GM19035 (cell line): Measurements from ENCODE around the gene APOL5.
"Not testable (repeated sequence)": the region's sequence is repeated elsewhere in the genome, so short reads cannot be mapped to it uniquely, and the experiment has no call there.

ENCODE experiments used
- ATAC-seq: cut with Tn5 transposase; IDR thresholded peaks from one replicate; pipeline ENCODE4 v1.9.1; 2021; ENCODE audit not compliant: unreplicated experiment

APOL5 gene, protein sequence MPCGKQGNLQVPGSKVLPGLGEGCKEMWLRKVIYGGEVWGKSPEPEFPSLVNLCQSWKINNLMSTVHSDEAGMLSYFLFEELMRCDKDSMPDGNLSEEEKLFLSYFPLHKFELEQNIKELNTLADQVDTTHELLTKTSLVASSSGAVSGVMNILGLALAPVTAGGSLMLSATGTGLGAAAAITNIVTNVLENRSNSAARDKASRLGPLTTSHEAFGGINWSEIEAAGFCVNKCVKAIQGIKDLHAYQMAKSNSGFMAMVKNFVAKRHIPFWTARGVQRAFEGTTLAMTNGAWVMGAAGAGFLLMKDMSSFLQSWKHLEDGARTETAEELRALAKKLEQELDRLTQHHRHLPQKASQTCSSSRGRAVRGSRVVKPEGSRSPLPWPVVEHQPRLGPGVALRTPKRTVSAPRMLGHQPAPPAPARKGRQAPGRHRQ

DNA sequence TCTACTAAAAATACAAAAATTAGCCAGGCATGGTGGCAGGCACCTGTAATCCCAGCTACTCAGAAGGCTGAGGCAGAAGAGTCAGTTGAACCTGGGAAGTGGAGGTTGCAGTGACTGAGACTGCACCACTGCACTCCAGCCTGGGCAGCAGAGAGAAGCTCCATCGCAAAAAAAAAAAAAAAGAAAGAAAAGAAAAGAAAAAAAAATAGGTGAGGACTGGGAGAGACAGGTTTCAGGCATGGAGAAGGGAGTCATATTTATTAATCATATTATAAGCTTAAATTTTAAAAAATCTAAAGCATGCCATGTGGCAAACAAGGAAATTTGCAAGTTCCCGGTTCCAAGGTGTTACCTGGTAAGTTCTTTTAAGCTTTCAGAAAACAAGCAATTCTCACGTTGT is at the start of gene APOL5:
APOL5 (plus strand) TSS at position 301 of the 400 bp plus-strand sequence; CDS start at position 301, 0 bp downstream.
- no peak for ATAC-seq

DNA sequence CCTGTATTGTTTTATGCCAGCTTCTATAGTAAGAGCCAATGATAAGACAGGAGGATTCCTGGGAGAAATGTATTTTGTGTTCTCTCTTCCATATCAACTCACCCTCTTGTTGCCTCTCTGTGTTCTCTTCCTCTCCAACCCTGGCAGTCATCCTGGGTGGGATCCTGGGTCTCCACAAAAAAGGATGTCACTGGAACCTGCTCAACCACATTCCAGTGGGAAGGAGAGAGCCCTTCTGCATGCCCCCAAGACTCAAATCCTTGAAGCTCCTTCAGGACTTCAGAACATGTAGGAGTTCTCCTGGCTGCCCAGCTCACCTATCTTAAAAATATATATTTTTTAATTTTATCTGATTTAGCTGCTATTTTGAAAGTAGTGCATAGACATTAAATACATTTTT is 43.3 kb upstream of the APOL5 start:
- no peak for ATAC-seq

- ATAC-seq: not testable (repeated sequence)
These were observed 41.6 kb upstream of the APOL5 start for GRCh38 chr22:35676065-35676464.

DNA sequence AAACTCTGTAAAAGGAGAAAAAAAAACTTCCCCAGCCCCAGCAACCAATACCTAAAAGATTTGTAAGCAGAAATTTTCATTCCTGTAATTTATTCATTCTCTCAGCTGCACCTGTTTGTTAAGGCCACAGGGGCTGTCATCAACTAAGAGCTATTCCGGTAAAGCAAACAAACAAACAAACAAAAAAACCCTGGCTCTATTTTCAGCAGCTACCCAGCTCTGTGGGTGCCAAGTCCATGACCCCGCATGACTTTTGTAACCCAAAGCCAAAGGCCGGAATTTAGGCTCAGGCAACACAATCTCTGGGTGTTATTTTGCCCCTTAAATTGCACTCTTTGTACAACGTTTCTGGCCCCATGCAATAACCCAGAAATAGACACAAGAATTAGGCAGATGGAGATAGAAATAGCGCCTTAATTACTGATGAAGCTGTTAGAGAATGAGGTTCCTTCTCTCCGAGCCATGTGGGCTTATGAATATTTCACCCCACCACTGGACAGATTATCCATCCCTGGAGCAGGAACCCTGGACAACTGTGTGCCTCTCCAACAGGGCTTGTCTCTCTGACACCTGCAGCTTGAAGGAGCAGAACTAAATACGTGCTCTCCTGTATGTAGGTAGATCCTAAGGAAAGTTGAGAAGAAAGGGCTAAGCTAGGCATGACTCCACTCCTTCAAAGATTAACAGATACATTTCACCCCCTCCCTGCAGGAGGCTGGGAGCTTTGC is 40.0 kb upstream of the APOL5 start:
- no peak for ATAC-seq

GRCh38 chr22:35678836-35679235 is 38.8 kb upstream of the APOL5 start:
- no peak for ATAC-seq

- not testable (repeated sequence) for ATAC-seq
These were observed 38.2 kb upstream of the APOL5 start for GRCh38 chr22:35679492-35679891.

DNA sequence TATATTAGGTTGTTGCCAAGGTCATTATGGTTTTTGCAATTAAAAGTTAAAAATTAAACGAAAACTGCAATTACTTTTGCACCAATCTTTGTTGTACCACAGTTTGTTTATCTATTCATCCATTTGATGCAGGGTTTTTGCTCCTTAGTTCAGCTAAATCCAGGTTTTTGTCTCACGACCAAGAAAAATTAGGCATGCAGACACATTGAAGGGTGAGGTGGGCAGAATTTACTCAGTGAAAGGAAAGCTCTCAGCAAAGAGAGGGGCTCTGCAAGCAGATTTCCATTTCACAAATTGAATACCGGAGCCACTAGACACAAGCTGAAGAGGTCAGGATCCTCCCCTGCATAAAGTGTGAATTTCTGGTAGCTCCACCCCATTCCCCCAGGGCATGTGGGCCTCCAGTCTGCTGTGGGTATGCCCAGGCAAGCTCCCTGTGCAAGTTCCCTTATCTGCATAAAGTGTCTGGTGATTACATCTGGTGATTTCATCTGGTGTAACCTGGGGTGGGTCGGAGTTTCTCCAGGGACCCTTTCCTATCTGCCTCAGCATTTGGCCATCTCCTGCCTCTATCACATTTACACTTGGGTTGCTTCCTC is 36.1 kb upstream of the APOL5 start:
- no peak for ATAC-seq

GRCh38 chr22:35683560-35683959 is 34.1 kb upstream of the APOL5 start:
- no peak for ATAC-seq

- ATAC-seq: no peak
These were observed 33.4 kb upstream of the APOL5 start for GRCh38 chr22:35684270-35684700.

DNA sequence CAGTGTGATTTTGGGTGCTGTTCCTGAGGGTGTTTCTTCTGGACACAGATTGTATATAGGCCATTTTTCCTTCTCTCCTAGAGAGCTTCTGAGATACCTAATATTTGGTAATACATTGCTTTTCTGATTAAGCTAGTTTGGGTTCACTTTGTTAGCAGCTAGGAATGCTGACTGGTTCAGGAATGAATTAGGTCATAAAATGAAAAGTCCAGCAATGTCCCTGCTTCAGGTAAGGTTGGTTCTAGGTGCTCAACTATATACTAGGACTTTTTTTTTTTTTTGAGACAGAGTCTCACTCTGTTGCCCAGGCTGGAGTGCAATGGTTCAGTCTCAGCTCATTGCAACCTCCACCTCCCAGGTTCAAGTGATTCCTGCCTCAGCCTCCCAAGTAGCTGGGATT is 32.9 kb upstream of the APOL5 start:
- ATAC-seq: no peak

GRCh38 chr22:35685731-35686130 is 31.9 kb upstream of the APOL5 start:
- ATAC-seq: no peak

GRCh38 chr22:35686298-35686697 is 31.4 kb upstream of the APOL5 start:
- ATAC-seq: no peak

DNA sequence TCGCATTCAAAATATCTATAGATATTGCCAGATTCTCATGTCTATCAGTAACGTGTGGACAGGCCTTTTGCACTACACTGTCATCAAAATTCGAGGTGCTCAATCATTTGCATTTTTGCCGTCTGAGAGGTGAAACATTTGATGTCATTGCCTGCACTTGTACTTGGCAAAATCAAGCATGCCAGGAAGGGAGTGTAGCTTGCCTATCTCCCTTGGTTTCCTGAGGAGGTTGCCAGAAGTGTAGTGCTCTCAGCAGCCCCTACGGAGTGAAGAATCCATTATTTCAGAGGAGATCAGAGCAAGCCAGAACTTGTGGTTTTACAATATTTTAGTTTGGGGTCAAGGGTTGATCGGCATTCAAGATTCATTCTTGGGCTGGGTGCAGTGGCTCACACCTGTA is 30.2 kb upstream of the APOL5 start:
- no peak for ATAC-seq

DNA sequence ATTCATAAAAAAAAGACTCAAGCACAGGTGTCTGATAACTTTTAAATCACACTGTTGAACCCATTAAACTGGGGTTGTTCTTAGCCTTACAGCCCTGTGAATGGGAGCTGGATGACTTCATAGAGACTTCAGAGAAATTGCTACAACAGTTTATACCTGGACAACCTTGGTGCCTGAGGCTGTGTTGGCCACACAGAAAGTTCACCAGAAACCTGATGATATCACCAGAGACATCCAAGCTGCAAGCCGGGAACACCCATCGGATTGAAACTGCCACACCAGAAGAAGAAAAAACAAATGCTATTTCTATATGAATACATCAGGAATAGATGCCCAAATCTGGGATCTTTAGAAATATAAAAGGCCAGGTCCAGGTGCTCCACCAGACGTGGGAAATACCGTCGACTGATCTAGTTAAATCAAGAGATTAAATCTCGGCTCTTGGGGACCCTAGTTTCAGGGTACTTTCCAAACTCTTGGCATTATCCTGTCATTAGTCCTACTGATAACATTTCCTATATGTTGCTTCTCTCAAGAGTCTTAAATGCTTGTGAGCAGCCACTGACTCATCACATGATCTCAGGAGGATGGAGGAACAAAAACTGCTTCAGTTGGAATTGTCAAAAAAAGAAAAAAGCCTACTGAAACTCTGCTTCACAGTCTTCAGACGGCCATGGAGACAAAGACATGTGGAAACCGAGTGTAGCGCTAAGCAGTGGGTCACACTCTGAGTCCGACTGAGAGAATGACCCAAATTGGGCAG is 28.6 kb upstream of the APOL5 start:
- no peak for ATAC-seq

DNA sequence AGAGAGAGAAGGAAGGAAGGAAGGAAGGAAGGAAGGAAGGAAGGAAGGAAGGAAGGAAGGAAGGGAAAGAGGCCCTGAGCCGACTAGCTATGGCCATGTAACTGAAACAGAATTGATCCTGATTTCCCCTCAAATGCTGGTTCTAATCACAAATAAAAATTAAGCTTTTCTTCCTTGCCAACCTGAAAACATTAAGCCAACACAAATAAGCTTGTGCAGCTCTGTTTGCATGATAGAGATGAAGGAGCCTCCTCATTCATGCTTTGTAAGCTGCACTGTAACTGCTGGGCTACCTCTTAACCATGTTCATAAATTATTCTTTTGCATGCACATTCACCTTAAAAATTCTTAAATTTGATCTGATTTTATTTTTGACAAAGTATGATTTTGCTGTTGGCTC is 27.7 kb upstream of the APOL5 start:
- no peak for ATAC-seq

DNA sequence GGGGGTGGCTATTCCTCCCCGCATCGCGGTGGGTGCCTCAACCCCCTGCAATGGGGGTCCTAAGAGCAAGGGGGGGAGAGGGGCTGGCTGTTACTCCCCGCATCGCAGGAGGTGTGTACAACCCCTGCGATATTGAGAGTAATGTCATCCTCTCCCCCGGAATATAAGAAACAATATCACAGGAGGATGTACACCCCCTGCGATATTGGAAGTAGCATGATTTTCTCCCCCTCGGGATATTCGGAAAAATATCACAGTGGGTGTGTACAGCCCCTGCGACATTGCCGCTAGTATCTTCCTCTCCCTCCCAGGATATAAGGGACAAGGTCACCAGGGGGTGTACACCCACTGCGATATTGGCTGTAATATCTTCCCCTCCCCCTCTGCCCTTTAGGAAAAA is 22.5 kb upstream of the APOL5 start:
- no peak for ATAC-seq

DNA sequence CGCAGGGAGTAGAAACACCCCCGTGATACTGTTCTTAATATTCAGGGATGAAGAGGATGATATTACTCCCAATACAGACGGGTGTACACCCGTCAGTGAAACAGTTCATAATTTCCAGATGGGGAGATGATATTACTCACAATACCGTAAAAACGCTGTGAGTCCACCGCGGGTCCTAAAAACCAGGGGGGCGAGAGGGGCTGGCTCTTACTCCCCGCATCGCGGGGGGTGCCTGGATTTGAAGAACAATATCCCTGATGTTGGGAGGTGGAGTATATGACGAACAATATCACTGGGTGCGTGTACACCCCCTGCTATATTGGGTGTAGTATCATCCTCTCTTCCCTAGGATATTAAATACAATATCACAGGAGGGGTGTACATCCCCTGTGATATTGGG is 20.5 kb upstream of the APOL5 start:
- no peak for ATAC-seq

DNA sequence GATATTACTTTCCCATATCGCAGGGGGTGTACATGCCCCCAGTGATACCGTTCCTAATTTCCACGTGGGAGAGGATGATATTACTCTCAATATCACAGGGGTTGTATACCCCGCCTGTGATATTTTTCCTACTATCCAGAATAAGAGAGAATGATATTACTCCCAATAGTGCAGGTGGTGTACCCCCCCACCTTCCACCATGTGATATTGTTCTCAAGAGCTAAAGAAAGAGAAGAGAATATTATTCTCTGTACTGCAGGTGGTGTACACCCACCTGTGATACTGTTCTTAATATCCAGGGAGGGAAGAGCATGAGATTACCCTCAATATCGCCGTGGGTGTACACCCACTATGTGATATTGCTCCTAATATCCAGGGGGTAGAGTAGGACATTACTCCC is 17.8 kb upstream of the APOL5 start:
- not testable (repeated sequence) for ATAC-seq

GRCh38 chr22:35703861-35704584 is 13.6 kb upstream of the APOL5 start:
- ATAC-seq: no peak

DNA sequence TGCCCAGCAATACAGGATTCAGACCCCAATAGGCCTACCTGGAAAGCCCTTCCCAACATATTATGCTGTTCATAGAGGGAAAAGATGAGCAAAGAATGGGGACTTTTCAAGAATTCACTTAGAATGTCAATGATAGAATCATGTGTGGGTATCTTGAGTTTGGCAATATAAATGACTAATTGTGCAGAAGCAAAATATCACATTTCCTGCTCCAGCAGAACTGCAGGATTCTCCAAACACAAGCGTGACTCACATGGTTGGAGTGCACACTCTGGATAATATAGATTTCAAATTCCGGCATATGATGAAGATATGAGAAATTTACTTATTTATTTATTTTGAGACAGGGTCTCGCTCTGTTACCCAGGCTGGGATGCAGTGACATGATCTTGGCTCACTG is 12.5 kb upstream of the APOL5 start:
- no peak for ATAC-seq
